K562 (cell line): ENCODE results near the gene S100P. TPM values are rescaled to one million over a fixed set of nuclear protein-coding genes. Genes with fewer than 3 reads are reported as not detected.

ENCODE experiments used
- CTBP1 ChIP-seq: fragments of 450-650 bp; IDR thresholded peaks from 2 replicates; pipeline ENCODE4 v1.6.1; 2016; ENCODE audit warnings: borderline replicate concordance
- DIDO1 ChIP-seq: fragments of 450-650 bp; IDR thresholded peaks from 2 replicates; pipeline ENCODE4 v1.6.1; 2016; ENCODE audit warnings: low read depth, missing biosample characterization, missing genetic modification characterization
- HMGXB4 ChIP-seq: sonication (generic); formaldehyde crosslinking; IDR thresholded peaks from 2 replicates; pipeline ENCODE4 v1.8.1; 2023; ENCODE audit warnings: mild to moderate bottlenecking, missing genetic modification reagents
- JUNB ChIP-seq: fragments of 450-650 bp; formaldehyde crosslinking; conservative IDR thresholded peaks from 2 replicates; pipeline ENCODE4 v1.4.0; 2020; ENCODE audit warnings: mild to moderate bottlenecking
- NCOA4 ChIP-seq: fragments of 450-650 bp; IDR thresholded peaks from 2 replicates; pipeline ENCODE4 v1.6.1; 2018; ENCODE audit warnings: mild to moderate bottlenecking; ENCODE audit not compliant: partially characterized antibody
- RBM22 ChIP-seq: fragments of 200-400 bp; formaldehyde crosslinking; IDR thresholded peaks from 2 replicates; pipeline ENCODE4 v1.6.1; 2018; ENCODE audit warnings: low read length, low read depth; ENCODE audit not compliant: poor library complexity, severe bottlenecking
- RFX5 ChIP-seq: IDR thresholded peaks from 2 replicates; pipeline ENCODE4 v1.6.1; 2011; ENCODE audit warnings: low read depth, mild to moderate bottlenecking, improper control_type of control experiment, low read length
- SAFB ChIP-seq: fragments of 200-400 bp; formaldehyde crosslinking; IDR thresholded peaks from 2 replicates; pipeline ENCODE4 v1.6.1; 2017; ENCODE audit warnings: low read depth, low read length, borderline replicate concordance
- SAP30 ChIP-seq: fragments of 200-600 bp; sonication (generic); IDR thresholded peaks from 2 replicates; pipeline ENCODE4 v1.6.1; 2012; ENCODE audit warnings: borderline replicate concordance, low read depth, mild to moderate bottlenecking, moderate library complexity, low read length, control low read depth, inconsistent platforms; ENCODE audit not compliant: insufficient read depth, poor library complexity, severe bottlenecking
- SNIP1 ChIP-seq: fragments of 450-650 bp; IDR thresholded peaks from 2 replicates; pipeline ENCODE4 v1.7.1; 2017; ENCODE audit warnings: low read depth, mild to moderate bottlenecking
- STAT5B ChIP-seq: fragments of 250-450 bp; sonication (Bioruptor Pico); IDR thresholded peaks from 2 replicates; pipeline ENCODE4 v1.8.0; 2021; ENCODE audit warnings: mild to moderate bottlenecking, inconsistent platforms
- ZBTB40 ChIP-seq, 2 experiments: fragments of 450-650 bp in 1 of 2; sonication (generic) in 1 of 2; formaldehyde crosslinking in 1 of 2; IDR thresholded peaks; 2 replicates each; pipeline versions ENCODE4 v1.7.1 to v1.9.0; 2016 to 2022; ENCODE audit warnings: inconsistent platforms in 1 of 2, mild to moderate bottlenecking in 1 of 2, missing genetic modification reagents in 1 of 2
- ZNF224 ChIP-seq: sonication (generic); formaldehyde crosslinking; IDR thresholded peaks from 2 replicates; pipeline ENCODE4 v1.8.0; 2022; ENCODE audit warnings: mild to moderate bottlenecking, missing genetic modification reagents
- polyA plus RNA-seq, 8 experiments: library from polyadenylated mRNA; depleted of rRNA in 4 of 8; stranded (reverse) in 5 of 8; unstranded in 3 of 8; fragments of >200 nt; fragmentation: Nextera tagmentation in 2 of 8; fragmentation: Illumina TruSeq in 1 of 8; extraction: Ambion mirVana in 2 of 8; extraction: Trizol in 1 of 8; gene quantifications; 2 replicates each; pipeline versions ENCODE4 v1.2.1 to v1.2.3, GENCODE V29; 2011 to 2014; ENCODE audit warnings: inconsistent platforms in 1 of 8, missing spikeins in 1 of 8
- total RNA-seq, 7 experiments: library from RNA; depleted of rRNA in 6 of 7; stranded (reverse); fragments of >200 nt in 6 of 7; fragmentation: Illumina TruSeq in 2 of 7; extraction: Trizol in 2 of 7; gene quantifications; 2 replicates each; pipeline versions ENCODE4 v1.2.1 to v1.2.3, GENCODE V29; 2011 to 2021; ENCODE audit warnings: low replicate concordance in 1 of 7
- TF ChIP-seq, protein P1 (sequence below): fragments of 250-450 bp; sonication (Bioruptor Pico); IDR thresholded peaks from 2 replicates; pipeline ENCODE4 v1.4.0; 2020; ENCODE audit warnings: mild to moderate bottlenecking, moderate library complexity

Gene S100P
- total and polyA plus RNA-seq, 9 of the 15 experiments (the other 6 are each of a cell fraction or from before 2014, with no cell fraction given) = 4.1 to 23.8 (median 7.5) TPM

DNA sequence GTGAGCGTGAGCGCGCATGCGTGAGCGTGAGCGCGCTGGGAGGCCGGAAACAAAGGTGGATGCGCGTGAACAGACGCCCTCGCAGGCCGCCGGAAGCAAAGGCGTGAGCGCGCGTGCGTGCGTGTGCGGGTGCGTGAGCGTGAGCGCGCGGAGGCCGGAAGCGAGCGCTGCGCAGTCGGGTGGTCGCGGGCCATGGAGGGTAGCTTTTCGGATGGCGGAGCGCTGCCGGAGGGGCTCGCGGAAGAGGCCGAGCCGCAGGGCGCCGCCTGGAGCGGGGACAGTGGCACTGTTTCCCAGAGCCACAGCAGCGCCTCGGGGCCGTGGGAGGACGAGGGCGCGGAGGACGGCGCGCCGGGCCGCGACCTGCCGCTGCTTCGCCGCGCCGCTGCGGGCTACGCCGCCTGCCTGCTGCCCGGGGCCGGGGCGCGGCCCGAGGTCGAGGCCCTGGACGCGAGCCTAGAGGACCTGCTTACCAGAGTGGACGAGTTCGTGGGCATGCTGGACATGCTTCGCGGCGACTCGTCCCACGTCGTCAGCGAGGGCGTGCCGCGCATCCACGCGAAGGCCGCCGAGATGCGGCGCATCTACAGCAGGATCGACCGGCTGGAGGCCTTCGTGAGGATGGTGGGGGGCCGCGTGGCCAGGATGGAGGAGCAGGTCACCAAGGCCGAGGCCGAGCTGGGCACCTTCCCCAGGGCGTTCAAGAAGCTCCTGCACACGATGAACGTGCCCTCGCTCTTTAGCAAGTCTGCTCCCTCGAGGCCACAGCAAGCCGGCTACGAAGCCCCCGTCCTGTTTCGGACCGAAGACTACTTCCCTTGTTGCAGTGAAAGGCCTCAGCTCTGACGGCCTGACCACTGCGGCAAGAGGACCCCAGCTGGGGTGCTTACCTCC, 22.6 kb downstream of the S100P start, which contains the start of gene BLOC1S4 (continued):
- no peak; the same call in 1 of the 2 replicates for TF ChIP-seq DIDO1 (tag)
- no peak for TF ChIP-seq JUNB (CRISPR knock-in tag)
- no peak for TF ChIP-seq SNIP1
- TF ChIP-seq STAT5B (CRISPR knock-in tag) = no peak
- TF ChIP-seq, protein P1, sequence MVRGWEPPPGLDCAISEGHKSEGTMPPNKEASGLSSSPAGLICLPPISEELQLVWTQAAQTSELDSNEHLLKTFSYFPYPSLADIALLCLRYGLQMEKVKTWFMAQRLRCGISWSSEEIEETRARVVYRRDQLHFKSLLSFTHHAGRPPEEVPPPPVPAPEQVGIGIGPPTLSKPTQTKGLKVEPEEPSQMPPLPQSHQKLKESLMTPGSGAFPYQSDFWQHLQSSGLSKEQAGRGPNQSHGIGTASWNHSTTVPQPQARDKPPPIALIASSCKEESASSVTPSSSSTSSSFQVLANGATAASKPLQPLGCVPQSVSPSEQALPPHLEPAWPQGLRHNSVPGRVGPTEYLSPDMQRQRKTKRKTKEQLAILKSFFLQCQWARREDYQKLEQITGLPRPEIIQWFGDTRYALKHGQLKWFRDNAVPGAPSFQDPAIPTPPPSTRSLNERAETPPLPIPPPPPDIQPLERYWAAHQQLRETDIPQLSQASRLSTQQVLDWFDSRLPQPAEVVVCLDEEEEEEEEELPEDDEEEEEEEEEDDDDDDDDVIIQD = no peak
- peak; percentile 84 for TF ChIP-seq HMGXB4
- peak; percentile 74 for TF ChIP-seq SAFB
- TF ChIP-seq RFX5 = no peak
- no peak for TF ChIP-seq RBM22
- no peak for TF ChIP-seq NCOA4
- TF ChIP-seq CTBP1 = peak; percentile 98
- TF ChIP-seq SAP30 = peak; percentile 70
- no peak for TF ChIP-seq ZNF224
- TF ChIP-seq ZBTB40 (IDR thresholded peaks at IDR 0.05) = peak; percentile 85
- TF ChIP-seq ZBTB40 (CRISPR knock-in tag; IDR thresholded peaks at IDR 0.05) = no peak
